Heart right ventricle (tissue), 16 donors: ENCODE measurements around the gene RAPSN. TPM values are rescaled to one million over a fixed set of nuclear protein-coding genes. Genes with fewer than 3 reads are reported as not detected.

Experiments
- ATAC-seq, 8 donors: fragments of 200-7000 bp; cut with Tn5 transposase; one replicate each; pipeline ENCODE4 v1.9.1; 2020; ENCODE audit warnings: mild to moderate bottlenecking in 8 of 8, moderate library complexity in 8 of 8, moderate number of reproducible peaks in 1 of 8
- DNase-seq, 2 donors: peaks; one replicate each; pipeline ENCODE4 v3.0.0-alpha.2; 2020
- H3K27ac ChIP-seq, 10 donors: fragments of 200-600 bp; sonication (generic) in 2 of 10; one replicate each; pipeline versions ENCODE4 v1.5.0 to v1.8.0; 2020 to 2022; ENCODE audit warnings: mild to moderate bottlenecking in 3 of 10
- H3K27me3 ChIP-seq, 7 donors: fragments of 200-600 bp; one replicate each; pipeline ENCODE4 v1.8.0; 2021 to 2022; ENCODE audit warnings: mild to moderate bottlenecking in 2 of 7
- H3K36me3 ChIP-seq, 9 donors: fragments of 200-600 bp; sonication (generic) in 1 of 9; one replicate each; pipeline versions ENCODE4 v1.5.0 to v1.8.0; 2020 to 2022; ENCODE audit warnings: mild to moderate bottlenecking in 2 of 9
- H3K4me1 ChIP-seq, 9 donors: fragments of 200-600 bp; sonication (generic) in 1 of 9; one replicate each; pipeline versions ENCODE4 v1.5.0 to v1.8.0; 2020 to 2022; ENCODE audit warnings: mild to moderate bottlenecking in 4 of 9
- H3K4me3 ChIP-seq, 10 donors: fragments of 200-600 bp; sonication (generic) in 2 of 10; one replicate each; pipeline versions ENCODE4 v1.5.0 to v1.8.0; 2020 to 2022; ENCODE audit warnings: mild to moderate bottlenecking in 7 of 10, moderate library complexity in 2 of 10
- H3K9me3 ChIP-seq, 11 donors: fragments of 200-600 bp in 10 of 11; sonication (generic) in 2 of 11; one replicate each; pipeline versions ENCODE4 v1.5.0 to v1.8.0; 2013 to 2022; ENCODE audit warnings: mild to moderate bottlenecking in 2 of 11, control low read depth in 1 of 11, moderate library complexity in 1 of 11
- WGBS, 2 donors: extraction: QIAGEN DNeasy Blood & Tissue Kit; methylation state at CpG; one replicate each; pipeline ENCODE4 v1.1.7; 2013; ENCODE audit warnings: inconsistent platforms in 1 of 2; 5-methylcytosine and 5-hydroxymethylcytosine counted together
- intact Hi-C, 10 donors: fragments of 100-400 bp; cut with DNase I; formaldehyde crosslinking; loops; one replicate each; pipeline versions ENCODE4 v1.11.1 to v1.14.2; 2022
- polyA plus RNA-seq, 2 donors: library from polyadenylated mRNA; stranded (reverse); fragments of 200-250 nt; gene quantifications; one replicate each; pipeline ENCODE4 v1.2.3, GENCODE V29; 2013
- total RNA-seq, 10 donors: library from RNA; stranded (reverse); fragmentation: NEBNext Ultra II Directional in 3 of 10; extraction: Animal tissue kit (Norgen Biotek cat#: 25700) in 3 of 10; gene quantifications; one replicate each; pipeline versions ENCODE4 v1.2.1 to v1.2.4, GENCODE V29; 2021 to 2023
- TF ChIP-seq, protein P1 (sequence below), 9 donors: fragments of 200-600 bp; sonication (generic) in 2 of 9; IDR thresholded peaks; one replicate each; pipeline versions ENCODE4 v1.5.0 to v1.8.0; 2021 to 2022; ENCODE audit warnings: antibody characterized with exemption in 9 of 9, mild to moderate bottlenecking in 5 of 9, moderate library complexity in 1 of 9
- donor health status: Arrhythmogenic right ventricular cardiomyopathy.
- donor health status: ischemic (EF 13 %, LVEDD 7.1; RV severe dilation, severe dysfunction).
- donor health status: healthy with polysubstance abuse.
- donor health status: DM: no; HTN: yes; CAD: no.
- donor health status: DM: no; HTN: no; CAD: no.
- donor health status: ischemic (EF 25% LVEDD 6.9; RV normal size, moderate dysfunction).
- donor health status: ischemic (EF 25% LVEDD 5.7; RV mildly dilated, moderate dysfunction).
- donor health status: healthy.
- donor health status: DM: yes; HTN: yes; CAD: no.
- donor health status: Ischemic cardiomyopathy.
- donor health status: ischemic (EF 35%, LVEDD 5.7; RV mildly dilated, moderate dysfunction).
- donor health status: nonischemic (EF 11% LVEDD 7.7; RV severe dilation, severe dysfunction).
- donor health status: DM: yes; HTN: yes; CAD: no.
- donor health status: PGD.
- donor health status: ischemic (EF 29% LVEDD 5.4; RV normal size, mild dysfunction).
- donor health status: nonischemic (EF 23%, LVEDD 6.1; RV moderate dilation, normal function).

Gene RAPSN
- total and polyA plus RNA-seq, 12 donors: 0.33 to 10.2 (median 4.0) TPM

DNA sequence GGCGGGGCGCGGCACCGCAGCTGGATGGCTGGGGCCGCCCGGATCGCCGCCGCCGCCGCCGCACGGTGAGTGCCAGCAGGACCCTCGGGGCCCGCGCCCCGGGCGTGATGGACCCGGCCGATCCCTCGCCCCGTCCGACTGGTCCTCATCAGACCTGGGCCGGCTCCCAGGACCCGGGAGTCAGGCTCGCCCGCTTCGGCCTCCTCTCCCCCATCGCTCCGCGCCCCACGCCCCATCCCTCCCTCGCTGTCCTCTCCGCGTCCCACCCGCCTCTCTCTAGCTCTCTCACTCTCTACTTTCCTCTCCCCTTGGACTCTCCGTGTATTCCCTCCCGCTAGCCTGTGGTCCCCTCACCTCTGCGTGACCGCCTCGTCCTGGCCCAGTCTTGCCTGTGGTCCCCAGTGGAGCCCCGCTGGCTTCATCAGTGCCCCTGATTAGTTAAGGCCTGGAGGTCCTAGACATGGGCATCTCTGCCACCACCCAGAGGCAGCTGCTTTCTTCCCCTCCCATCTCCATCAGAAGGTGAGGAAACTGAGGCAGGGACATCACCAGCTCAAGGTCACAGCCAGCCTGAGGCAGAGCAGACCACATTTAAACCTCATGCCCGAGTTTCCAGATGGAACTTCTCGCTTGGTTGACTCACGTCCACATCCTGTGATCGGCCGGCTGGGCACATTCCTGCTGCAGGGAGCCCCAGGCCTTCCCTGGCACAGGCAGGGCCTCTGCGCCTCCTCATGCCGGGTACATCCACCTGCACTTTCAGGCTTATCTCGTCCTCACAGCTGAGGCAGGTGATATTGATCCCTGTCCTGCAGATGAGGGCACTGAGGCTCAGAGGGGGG is 40.1 kb downstream of the RAPSN start:
- TF ChIP-seq, protein P1, sequence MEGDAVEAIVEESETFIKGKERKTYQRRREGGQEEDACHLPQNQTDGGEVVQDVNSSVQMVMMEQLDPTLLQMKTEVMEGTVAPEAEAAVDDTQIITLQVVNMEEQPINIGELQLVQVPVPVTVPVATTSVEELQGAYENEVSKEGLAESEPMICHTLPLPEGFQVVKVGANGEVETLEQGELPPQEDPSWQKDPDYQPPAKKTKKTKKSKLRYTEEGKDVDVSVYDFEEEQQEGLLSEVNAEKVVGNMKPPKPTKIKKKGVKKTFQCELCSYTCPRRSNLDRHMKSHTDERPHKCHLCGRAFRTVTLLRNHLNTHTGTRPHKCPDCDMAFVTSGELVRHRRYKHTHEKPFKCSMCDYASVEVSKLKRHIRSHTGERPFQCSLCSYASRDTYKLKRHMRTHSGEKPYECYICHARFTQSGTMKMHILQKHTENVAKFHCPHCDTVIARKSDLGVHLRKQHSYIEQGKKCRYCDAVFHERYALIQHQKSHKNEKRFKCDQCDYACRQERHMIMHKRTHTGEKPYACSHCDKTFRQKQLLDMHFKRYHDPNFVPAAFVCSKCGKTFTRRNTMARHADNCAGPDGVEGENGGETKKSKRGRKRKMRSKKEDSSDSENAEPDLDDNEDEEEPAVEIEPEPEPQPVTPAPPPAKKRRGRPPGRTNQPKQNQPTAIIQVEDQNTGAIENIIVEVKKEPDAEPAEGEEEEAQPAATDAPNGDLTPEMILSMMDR (IDR thresholded peaks at IDR 0.05): no peak
- intact Hi-C loops: loop anchor here in 7 of 10 donors (1.0 to 5.0 kb wide), 6 partner anchors 17 to 232 kb away; partner anchors contain the start of genes PSMC3 (in 3 of the 7) and ARFGAP2 (in 1 of the 7)
- H3K27me3 ChIP-seq: no peaks in the 10 kb centered on the region
- ATAC-seq (peak in 7 of 8 donors; percentile 0 to 14 (median 7)), DNase-seq (peak; percentile 43 to 54)
- peaks cover 0 to 37% (median 10%) of the 10 kb centered on the region in 9 donors for H3K36me3 ChIP-seq
- 3 to 4% methylated on average over 33 to 49 of the region's 50 CpGs for WGBS, 2 donors
- peak overlapping the region; percentile 59 to 86 (median 77) for H3K4me3 ChIP-seq
- peaks cover 11 to 50% (median 36%) of the 10 kb centered on the region in 9 donors for H3K4me1 ChIP-seq
- peak overlapping the region; percentile 74 to 98 (median 94) for H3K27ac ChIP-seq
- H3K9me3 ChIP-seq: no peaks in the 10 kb centered on the region

DNA sequence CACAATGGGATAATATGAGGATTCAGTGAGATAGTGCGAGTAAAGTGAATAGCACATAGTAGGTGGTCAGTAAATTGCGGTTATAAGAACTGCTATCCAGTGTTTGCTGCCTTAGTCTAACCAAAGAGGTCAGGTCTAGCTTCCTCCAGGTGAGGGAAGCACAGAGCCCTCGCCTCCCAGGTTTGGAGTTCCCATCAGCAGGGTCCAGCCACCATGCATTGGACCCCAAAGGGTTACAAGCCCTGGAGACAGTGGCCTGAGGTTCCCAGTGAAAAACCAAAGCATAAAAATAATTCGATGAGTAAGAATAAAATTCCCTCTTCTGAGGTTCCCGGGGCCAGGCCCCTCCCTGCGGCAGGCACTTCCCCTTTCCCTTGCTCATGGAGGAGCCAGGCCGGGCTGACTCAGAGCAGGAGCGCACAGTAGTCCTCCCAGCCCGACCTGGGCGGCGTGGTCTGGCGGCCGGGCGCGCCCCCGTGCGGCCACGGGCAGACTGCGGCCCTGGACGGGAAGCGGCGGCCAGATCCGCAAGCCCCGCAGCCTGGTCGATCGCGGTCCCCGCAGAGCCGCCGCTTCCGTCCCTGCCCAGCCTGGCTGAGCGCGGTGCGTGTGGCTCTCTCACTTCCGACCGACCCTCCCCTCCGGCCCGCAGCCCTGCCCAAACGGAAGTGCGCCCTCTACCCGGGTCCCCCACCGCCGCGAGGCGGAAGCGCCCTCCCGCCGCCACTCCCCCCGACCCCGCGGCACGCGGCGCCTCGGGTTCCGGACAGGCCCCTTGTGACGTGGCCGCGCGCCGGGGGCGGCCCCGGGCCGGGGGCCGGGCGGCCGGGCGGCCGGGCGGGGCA is 41.0 kb downstream of the RAPSN start, which contains the start of gene SLC39A13:
SLC39A13 (plus strand) TSS at position 845 of the 845 bp plus-strand sequence. CDS start 1,505 bp downstream, outside the sequence.
- TF ChIP-seq, protein P1 (IDR thresholded peaks at IDR 0.05): peak; percentile 55 to 96 (median 87)
- intact Hi-C loops: loop anchor here in 7 of 10 donors (1.0 to 5.0 kb wide), 6 partner anchors 18 to 231 kb away; partner anchors contain the start of genes PSMC3 (in 3 of the 7) and ARFGAP2 (in 1 of the 7)
- no peaks in the 10 kb centered on the region for H3K27me3 ChIP-seq
- H3K27ac ChIP-seq: peak within 1 kb of the TSS; percentile 89 to 98 (median 94)
- H3K4me1 ChIP-seq: peaks cover 11 to 45% (median 32%) of the 10 kb centered on the region in 9 donors
- H3K9me3 ChIP-seq: no peaks in the 10 kb centered on the region
- WGBS, 2 donors: 1 to 3% methylated on average over 50 to 69 of the region's 70 CpGs
- DNase-seq (peak; percentile 93 to 96), ATAC-seq (peak; percentile 87 to 94 (median 91))
- peak within 1 kb of the TSS; percentile 59 to 86 (median 77) for H3K4me3 ChIP-seq
- H3K36me3 ChIP-seq: peaks cover 0 to 29% (median 10%) of the 10 kb centered on the region in 9 donors

DNA sequence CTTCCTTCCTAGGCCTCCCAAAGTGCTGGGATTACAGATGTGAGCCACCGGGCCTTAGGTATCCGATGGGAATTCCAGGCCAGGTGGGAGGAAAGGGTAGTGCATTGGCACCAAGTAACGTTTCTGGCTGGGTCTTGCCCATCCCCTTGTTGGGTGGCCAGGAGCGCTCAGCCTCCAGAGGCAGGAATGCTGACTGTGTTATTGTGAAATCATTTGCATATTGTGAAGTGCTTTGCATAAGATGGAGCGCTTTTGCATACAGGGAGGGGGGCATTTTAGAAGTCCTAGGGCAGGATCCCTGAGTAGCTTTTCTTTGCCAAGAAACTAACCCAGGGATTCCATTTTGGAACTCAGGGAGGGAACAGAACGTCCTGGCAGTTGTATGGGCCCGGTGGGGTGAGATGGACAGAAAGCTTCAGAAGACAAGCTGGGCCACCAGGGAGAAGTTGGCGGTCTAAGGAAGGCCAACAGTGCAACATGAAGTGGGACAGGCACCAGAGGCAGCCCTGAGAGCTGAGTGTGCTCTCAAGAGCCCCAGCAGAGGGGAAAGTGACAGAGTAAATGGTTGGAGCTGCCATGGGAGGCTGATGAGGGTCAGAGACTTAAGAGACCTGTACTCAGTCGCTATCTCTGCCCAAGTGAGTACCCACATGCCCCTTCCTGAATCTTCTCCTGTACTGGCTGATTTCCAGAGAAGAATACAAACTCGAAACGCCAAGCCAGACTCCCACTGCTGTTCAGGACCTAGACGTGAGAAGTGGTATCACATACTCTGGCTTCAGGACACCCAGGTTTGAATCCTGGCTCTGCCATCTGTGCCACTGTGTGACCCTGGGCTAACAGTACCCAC is 41.8 kb downstream of the RAPSN start:
- Histone ChIP-seq H3K4me3 (peak overlapping the region; percentile 46 to 86 (median 77)), H3K36me3 (peaks cover 0 to 21% (median 8%) of the 10 kb centered on the region in 9 donors), H3K9me3 (no peaks in the 10 kb centered on the region), H3K27ac (peak overlapping the region; percentile 85 to 98 (median 94)), H3K4me1 (peaks cover 11 to 46% (median 32%) of the 10 kb centered on the region in 9 donors), H3K27me3 (no peaks in the 10 kb centered on the region)
- no peak for ATAC-seq
- DNase-seq: no peak
- WGBS, 2 donors: 50 to 53% methylated on average over 12 of the region's 12 CpGs
- TF ChIP-seq, protein P1 (IDR thresholded peaks at IDR 0.05): no peak
- intact Hi-C loops: loop anchor here in 4 of 10 donors (5.0 kb wide), 2 partner anchors 35 to 230 kb away; partner anchors contain the start of gene ARFGAP2 (in 1 of the 4)
